Measurements from ENCODE around the gene RSU1. TPM values are rescaled to one million over a fixed set of nuclear protein-coding genes. Genes with fewer than 3 reads are reported as not detected.

RSU1 gene
- 59.2 and 60.7 TPM in 2 replicates for total RNA-seq

GRCh38 chr10:16817125-16818019 lies at the start of gene RSU1:
RSU1 (minus strand) TSS chr10:16817424; CDS start chr10:16817081, 343 bp downstream.
- DNase-seq (peak; percentile 100), ATAC-seq (ENCODE audit: low read depth) (peak; percentile 98)
- Mint-ChIP-seq H3K9me3 (peaks cover 9% of the 10 kb centered on the region), H3K27me3 (no peaks in the 10 kb centered on the region), H3K27ac (peak within 1 kb of the TSS; percentile 94), H3K36me3 (ENCODE audit: low read depth) (peaks cover 23% of the 10 kb centered on the region), H3K4me3 (peak within 1 kb of the TSS; percentile 94), H3K4me1 (peaks cover 26% of the 10 kb centered on the region)
- intact Hi-C loops (cut with micrococcal nuclease) = loop anchor here (1.0 to 2.0 kb wide), 7 partner anchors 11 to 1841 kb away; partner anchors contain the start of genes ARL5B, MINDY3, STAM and TRDMT1
- POLR2A ChIA-PET = interaction anchor here (0.6 to 2.1 kb wide), 13 partner anchors 11 to 1842 kb away, joined by 3 to 70 read pairs (median 7); partner anchors contain the start of genes ARL5B, MINDY3, PTER and STAM
- CTCF ChIA-PET = interaction anchor here (0.8 to 1.5 kb wide), 6 partner anchors 9 to 413 kb away, joined by 3 to 8 read pairs (median 4); partner anchors contain the start of gene TRDMT1
- TF ChIP-seq CTCF (IDR thresholded peaks at IDR 0.05) = no peak

- Mint-ChIP-seq H3K4me1 (no peaks in the 10 kb centered on the region), H3K9me3 (peaks cover 6% of the 10 kb centered on the region), H3K4me3 (no peak overlapping the region), H3K36me3 (ENCODE audit: low read depth) (no peaks in the 10 kb centered on the region), H3K27me3 (peaks cover 16% of the 10 kb centered on the region), H3K27ac (no peak overlapping the region)
- POLR2A ChIA-PET = no interaction called here
- CTCF ChIA-PET = no interaction called here
- ATAC-seq (ENCODE audit: low read depth) = no peak
- intact Hi-C loops (cut with micrococcal nuclease) = no loop called here
- DNase-seq = no peak
- TF ChIP-seq CTCF (IDR thresholded peaks at IDR 0.05) = no peak
Observed at GRCh38 chr10:16866541-16867275, 49.5 kb upstream of the RSU1 start.

GRCh38 chr10:16865766-16866165 lies 48.5 kb upstream of the RSU1 start:
- DNase-seq (no peak), ATAC-seq (ENCODE audit: low read depth) (no peak)
- CTCF ChIA-PET = no interaction called here
- no peak overlapping the region for H3K27ac Mint-ChIP-seq
- no peak overlapping the region for H3K4me3 Mint-ChIP-seq
- no peaks in the 10 kb centered on the region for H3K4me1 Mint-ChIP-seq
- intact Hi-C loops (cut with micrococcal nuclease) = no loop called here
- no peak for TF ChIP-seq CTCF (IDR thresholded peaks at IDR 0.05)
- H3K27me3 Mint-ChIP-seq = peaks cover 20% of the 10 kb centered on the region
- peaks cover 6% of the 10 kb centered on the region for H3K9me3 Mint-ChIP-seq
- H3K36me3 Mint-ChIP-seq (ENCODE audit: low read depth) = no peaks in the 10 kb centered on the region
- POLR2A ChIA-PET = no interaction called here

- ChIA-PET POLR2A (no interaction called here), CTCF (no interaction called here)
- no peaks in the 10 kb centered on the region for H3K36me3 Mint-ChIP-seq (ENCODE audit: low read depth)
- intact Hi-C loops (cut with micrococcal nuclease) = no loop called here
- DNase-seq (no peak), ATAC-seq (ENCODE audit: low read depth) (no peak)
- no peaks in the 10 kb centered on the region for H3K4me1 Mint-ChIP-seq
- no peak overlapping the region for H3K27ac Mint-ChIP-seq
- H3K27me3 Mint-ChIP-seq = peaks cover 18% of the 10 kb centered on the region
- no peak overlapping the region for H3K4me3 Mint-ChIP-seq
- peaks cover 11% of the 10 kb centered on the region for H3K9me3 Mint-ChIP-seq
- TF ChIP-seq CTCF (IDR thresholded peaks at IDR 0.05) = no peak
Observed at GRCh38 chr10:16863766-16864165, 46.5 kb upstream of the RSU1 start.

- H3K9me3 Mint-ChIP-seq = peaks cover 5% of the 10 kb centered on the region
- intact Hi-C loops (cut with micrococcal nuclease) = no loop called here
- no peaks in the 10 kb centered on the region for H3K36me3 Mint-ChIP-seq (ENCODE audit: low read depth)
- DNase-seq (no peak), ATAC-seq (ENCODE audit: low read depth) (no peak)
- ChIA-PET POLR2A (no interaction called here), CTCF (no interaction called here)
- peaks cover 8% of the 10 kb centered on the region for H3K27me3 Mint-ChIP-seq
- H3K27ac Mint-ChIP-seq = no peak overlapping the region
- no peaks in the 10 kb centered on the region for H3K4me1 Mint-ChIP-seq
- no peak overlapping the region for H3K4me3 Mint-ChIP-seq
- no peak for TF ChIP-seq CTCF (IDR thresholded peaks at IDR 0.05)
Observed at GRCh38 chr10:16857419-16857818, 40.2 kb upstream of the RSU1 start.

All from activated B cell treated with CpG ODN at 0.5 μM for 24 hours (primary cell).